Measurements from ENCODE around the gene CDKAL1.

CDKAL1 gene

DNA sequence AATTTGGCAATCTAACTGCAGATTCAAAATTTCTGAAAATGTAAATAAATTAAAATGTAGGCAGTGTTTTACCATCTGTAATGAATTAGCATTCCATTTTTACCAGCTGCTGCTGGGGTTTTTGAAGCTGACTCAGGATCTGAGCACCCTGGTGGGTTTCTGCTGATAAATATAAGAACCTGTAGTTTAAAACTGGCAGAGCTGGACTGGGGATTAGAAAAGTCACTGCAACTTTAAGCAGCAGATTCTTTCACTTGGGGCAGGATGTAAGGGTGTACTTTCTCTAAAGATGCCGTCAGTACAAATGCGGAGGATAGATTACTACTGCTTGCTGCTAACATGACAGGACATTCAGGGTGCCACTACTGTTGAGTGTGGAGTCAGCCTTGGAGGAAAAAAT lies 341.8 kb downstream of the CDKAL1 start:
- no peak for TF ChIP-seq RAD21 (IDR thresholded peaks at IDR 0.05; ENCODE audit: low read depth)
- TF ChIP-seq ZBTB7A (IDR thresholded peaks at IDR 0.05; ENCODE audit: low read depth): no peak
- TF ChIP-seq, protein P1, sequence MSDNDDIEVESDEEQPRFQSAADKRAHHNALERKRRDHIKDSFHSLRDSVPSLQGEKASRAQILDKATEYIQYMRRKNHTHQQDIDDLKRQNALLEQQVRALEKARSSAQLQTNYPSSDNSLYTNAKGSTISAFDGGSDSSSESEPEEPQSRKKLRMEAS (IDR thresholded peaks at IDR 0.05): no peak
- TF ChIP-seq EP300 (IDR thresholded peaks at IDR 0.05; ENCODE audit: borderline replicate concordance): no peak
- TF ChIP-seq, protein P2, sequence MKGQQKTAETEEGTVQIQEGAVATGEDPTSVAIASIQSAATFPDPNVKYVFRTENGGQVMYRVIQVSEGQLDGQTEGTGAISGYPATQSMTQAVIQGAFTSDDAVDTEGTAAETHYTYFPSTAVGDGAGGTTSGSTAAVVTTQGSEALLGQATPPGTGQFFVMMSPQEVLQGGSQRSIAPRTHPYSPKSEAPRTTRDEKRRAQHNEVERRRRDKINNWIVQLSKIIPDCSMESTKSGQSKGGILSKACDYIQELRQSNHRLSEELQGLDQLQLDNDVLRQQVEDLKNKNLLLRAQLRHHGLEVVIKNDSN (IDR thresholded peaks at IDR 0.05): no peak
- TF ChIP-seq YY1 (IDR thresholded peaks at IDR 0.05; ENCODE audit: low read depth): no peak
- TF ChIP-seq TEAD4 (IDR thresholded peaks at IDR 0.05): no peak
- no peak for TF ChIP-seq CREB1 (IDR thresholded peaks at IDR 0.05; ENCODE audit: low read depth)
- TF ChIP-seq TCF12 (IDR thresholded peaks at IDR 0.05; ENCODE audit: low read depth): no peak
- TF ChIP-seq NFIC (IDR thresholded peaks at IDR 0.05): no peak
- no peak for TF ChIP-seq CEBPB (IDR thresholded peaks at IDR 0.05)
- TF ChIP-seq FOXM1 (IDR thresholded peaks at IDR 0.05; ENCODE audit: borderline replicate concordance, low read depth): no peak
- no peak for TF ChIP-seq EGR1 (IDR thresholded peaks at IDR 0.05)
- TF ChIP-seq, protein P3, sequence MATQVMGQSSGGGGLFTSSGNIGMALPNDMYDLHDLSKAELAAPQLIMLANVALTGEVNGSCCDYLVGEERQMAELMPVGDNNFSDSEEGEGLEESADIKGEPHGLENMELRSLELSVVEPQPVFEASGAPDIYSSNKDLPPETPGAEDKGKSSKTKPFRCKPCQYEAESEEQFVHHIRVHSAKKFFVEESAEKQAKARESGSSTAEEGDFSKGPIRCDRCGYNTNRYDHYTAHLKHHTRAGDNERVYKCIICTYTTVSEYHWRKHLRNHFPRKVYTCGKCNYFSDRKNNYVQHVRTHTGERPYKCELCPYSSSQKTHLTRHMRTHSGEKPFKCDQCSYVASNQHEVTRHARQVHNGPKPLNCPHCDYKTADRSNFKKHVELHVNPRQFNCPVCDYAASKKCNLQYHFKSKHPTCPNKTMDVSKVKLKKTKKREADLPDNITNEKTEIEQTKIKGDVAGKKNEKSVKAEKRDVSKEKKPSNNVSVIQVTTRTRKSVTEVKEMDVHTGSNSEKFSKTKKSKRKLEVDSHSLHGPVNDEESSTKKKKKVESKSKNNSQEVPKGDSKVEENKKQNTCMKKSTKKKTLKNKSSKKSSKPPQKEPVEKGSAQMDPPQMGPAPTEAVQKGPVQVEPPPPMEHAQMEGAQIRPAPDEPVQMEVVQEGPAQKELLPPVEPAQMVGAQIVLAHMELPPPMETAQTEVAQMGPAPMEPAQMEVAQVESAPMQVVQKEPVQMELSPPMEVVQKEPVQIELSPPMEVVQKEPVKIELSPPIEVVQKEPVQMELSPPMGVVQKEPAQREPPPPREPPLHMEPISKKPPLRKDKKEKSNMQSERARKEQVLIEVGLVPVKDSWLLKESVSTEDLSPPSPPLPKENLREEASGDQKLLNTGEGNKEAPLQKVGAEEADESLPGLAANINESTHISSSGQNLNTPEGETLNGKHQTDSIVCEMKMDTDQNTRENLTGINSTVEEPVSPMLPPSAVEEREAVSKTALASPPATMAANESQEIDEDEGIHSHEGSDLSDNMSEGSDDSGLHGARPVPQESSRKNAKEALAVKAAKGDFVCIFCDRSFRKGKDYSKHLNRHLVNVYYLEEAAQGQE (IDR thresholded peaks at IDR 0.05; ENCODE audit: low read depth): no peak
- TF ChIP-seq TAF1 (IDR thresholded peaks at IDR 0.05; ENCODE audit: low read depth): no peak

DNA sequence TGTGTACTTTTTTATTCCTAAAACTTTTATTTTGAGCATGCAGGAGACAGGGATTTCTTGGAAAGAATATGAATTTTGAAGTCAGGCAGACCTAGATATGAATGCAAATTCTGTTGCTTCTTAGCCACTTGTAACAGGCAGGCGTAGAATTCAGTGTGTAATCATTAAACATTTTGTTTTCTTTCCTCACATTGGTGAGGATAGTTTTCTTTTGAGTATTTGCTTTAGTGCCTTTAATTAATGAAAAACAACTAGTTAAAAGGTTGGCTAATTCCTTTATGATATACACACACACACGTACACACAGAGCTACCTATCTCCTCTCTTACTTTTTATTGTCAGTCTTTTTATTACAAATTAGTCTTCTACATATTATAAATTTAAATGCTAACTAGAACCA lies 342.3 kb downstream of the CDKAL1 start:
- TF ChIP-seq CEBPB (IDR thresholded peaks at IDR 0.05): no peak
- TF ChIP-seq YY1 (IDR thresholded peaks at IDR 0.05; ENCODE audit: low read depth): no peak
- TF ChIP-seq, protein P1 (IDR thresholded peaks at IDR 0.05): no peak
- TF ChIP-seq EGR1 (IDR thresholded peaks at IDR 0.05): no peak
- no peak for TF ChIP-seq EP300 (IDR thresholded peaks at IDR 0.05; ENCODE audit: borderline replicate concordance)
- no peak for TF ChIP-seq NFIC (IDR thresholded peaks at IDR 0.05)
- TF ChIP-seq TEAD4 (IDR thresholded peaks at IDR 0.05): no peak
- TF ChIP-seq, protein P2 (IDR thresholded peaks at IDR 0.05): no peak
- TF ChIP-seq TAF1 (IDR thresholded peaks at IDR 0.05; ENCODE audit: low read depth): no peak
- TF ChIP-seq CREB1 (IDR thresholded peaks at IDR 0.05; ENCODE audit: low read depth): no peak
- no peak for TF ChIP-seq FOXM1 (IDR thresholded peaks at IDR 0.05; ENCODE audit: borderline replicate concordance, low read depth)
- TF ChIP-seq RAD21 (IDR thresholded peaks at IDR 0.05; ENCODE audit: low read depth): no peak
- no peak for TF ChIP-seq ZBTB7A (IDR thresholded peaks at IDR 0.05; ENCODE audit: low read depth)
- no peak for TF ChIP-seq TCF12 (IDR thresholded peaks at IDR 0.05; ENCODE audit: low read depth)
- TF ChIP-seq, protein P3 (IDR thresholded peaks at IDR 0.05; ENCODE audit: low read depth): no peak

DNA sequence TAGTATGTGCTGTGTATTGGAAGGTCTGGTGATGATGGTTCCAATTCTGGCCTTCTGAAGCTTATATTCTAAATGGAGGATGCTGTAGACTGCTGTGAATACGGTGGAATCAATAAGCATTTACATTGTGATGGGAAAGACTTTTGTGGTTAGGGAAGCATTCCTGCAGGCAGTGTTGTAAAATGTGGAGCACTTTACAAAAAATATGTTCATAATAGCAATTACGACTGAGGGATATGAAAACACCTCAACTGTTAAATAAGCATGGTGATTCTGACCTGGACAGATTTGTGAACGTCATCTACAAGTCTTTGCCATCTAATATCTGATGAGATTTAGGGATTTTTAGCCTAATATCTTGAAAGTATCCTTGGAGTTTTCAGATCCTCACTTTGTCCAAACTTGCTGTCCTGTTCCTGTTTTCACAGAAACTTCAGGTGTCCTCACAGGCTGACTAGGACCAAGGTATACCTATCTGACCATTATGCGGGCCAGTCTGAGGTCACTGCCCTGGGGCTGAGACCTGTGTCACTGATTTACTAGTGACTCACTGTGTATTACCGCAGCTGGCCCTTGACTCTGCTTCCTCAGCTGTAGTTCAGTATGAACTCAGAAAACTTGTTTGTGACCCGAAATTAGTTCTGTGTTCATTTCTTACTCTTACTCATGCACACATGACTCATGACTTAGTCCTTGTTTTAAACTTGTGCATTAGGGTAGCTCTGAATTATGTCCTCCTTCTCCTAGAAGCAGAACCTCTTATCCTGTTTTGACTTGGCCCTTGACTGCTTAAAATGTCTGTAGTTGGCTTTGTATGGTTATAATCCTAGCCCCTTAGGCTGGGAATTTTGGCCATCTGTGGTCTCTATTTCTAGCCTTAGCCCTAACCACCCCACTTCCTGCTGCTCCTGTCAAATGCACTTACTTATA lies 343.0 kb downstream of the CDKAL1 start:
- no peak for TF ChIP-seq EP300 (IDR thresholded peaks at IDR 0.05; ENCODE audit: borderline replicate concordance)
- TF ChIP-seq RAD21 (IDR thresholded peaks at IDR 0.05; ENCODE audit: low read depth): no peak
- TF ChIP-seq FOXM1 (IDR thresholded peaks at IDR 0.05; ENCODE audit: borderline replicate concordance, low read depth): no peak
- no peak for TF ChIP-seq YY1 (IDR thresholded peaks at IDR 0.05; ENCODE audit: low read depth)
- TF ChIP-seq, protein P1 (IDR thresholded peaks at IDR 0.05): no peak
- no peak for TF ChIP-seq CREB1 (IDR thresholded peaks at IDR 0.05; ENCODE audit: low read depth)
- TF ChIP-seq CEBPB (IDR thresholded peaks at IDR 0.05): no peak
- TF ChIP-seq TCF12 (IDR thresholded peaks at IDR 0.05; ENCODE audit: low read depth): no peak
- no peak for TF ChIP-seq NFIC (IDR thresholded peaks at IDR 0.05)
- TF ChIP-seq, protein P3 (IDR thresholded peaks at IDR 0.05; ENCODE audit: low read depth): no peak
- no peak for TF ChIP-seq ZBTB7A (IDR thresholded peaks at IDR 0.05; ENCODE audit: low read depth)
- TF ChIP-seq EGR1 (IDR thresholded peaks at IDR 0.05): no peak
- TF ChIP-seq TEAD4 (IDR thresholded peaks at IDR 0.05): no peak
